GM12891 (cell line): ENCODE results near the gene SULT2B1.

Experiments
- DNase-seq: peaks from one replicate; pipeline ENCODE4 v3.0.0; 2011; ENCODE audit warnings: low spot score; ENCODE audit not compliant: insufficient read length
- FAIRE-seq: peaks from 2 replicates; lab custom pipeline; 2011; peaks lifted over from hg19 to GRCh38; lab: Jason Lieb, UNC
- PAX5 ChIP-seq: IDR thresholded peaks from 2 replicates; pipeline ENCODE4 v1.6.1; 2011; ENCODE audit warnings: low read length, moderate library complexity, mild to moderate bottlenecking; ENCODE audit not compliant: insufficient read depth, severe bottlenecking
- POLR2A ChIP-seq: IDR thresholded peaks from 2 replicates; pipeline ENCODE4 v1.6.1; 2011; ENCODE audit warnings: low read depth, low read length, control low read depth
- POLR2AphosphoS5 ChIP-seq: IDR thresholded peaks from 2 replicates; pipeline ENCODE4 v1.6.1; 2011; ENCODE audit warnings: low read depth, low read length, control low read depth
- POU2F2 ChIP-seq: IDR thresholded peaks from 2 replicates; pipeline ENCODE4 v1.6.1; 2011; ENCODE audit warnings: low read depth, mild to moderate bottlenecking, control low read depth, low read length, moderate library complexity
- SPI1 ChIP-seq: IDR thresholded peaks from 2 replicates; pipeline ENCODE4 v1.6.1; 2011; ENCODE audit warnings: low read depth, low read length, control low read depth
- TAF1 ChIP-seq: IDR thresholded peaks from 2 replicates; pipeline ENCODE4 v1.6.1; 2011; ENCODE audit warnings: low read depth, low read length, control low read depth

Gene SULT2B1

DNA sequence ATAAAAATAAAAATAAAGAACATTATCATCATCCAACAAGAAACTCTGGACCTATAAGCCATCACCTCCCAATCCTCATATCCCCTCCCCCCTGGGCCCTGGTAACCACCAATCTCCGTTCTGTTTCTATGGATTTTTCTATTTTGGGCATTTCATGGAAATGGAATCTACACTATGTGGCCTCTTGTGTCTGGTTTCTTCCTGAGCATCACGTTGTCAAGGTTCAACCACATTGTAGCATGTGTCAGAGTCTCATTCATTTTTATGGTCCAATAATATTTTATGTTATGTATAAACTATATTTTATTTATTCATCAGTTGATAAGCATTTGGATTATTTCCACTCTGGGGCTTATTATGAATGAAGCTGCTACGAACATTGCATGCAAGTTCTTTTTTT, 26.9 kb downstream of the SULT2B1 start:
- TF ChIP-seq TAF1 (no peak), POLR2A (no peak), POLR2AphosphoS5 (no peak), PAX5 (no peak), POU2F2 (no peak), SPI1 (no peak)
- DNase-seq (no peak), FAIRE-seq (no peak)

DNA sequence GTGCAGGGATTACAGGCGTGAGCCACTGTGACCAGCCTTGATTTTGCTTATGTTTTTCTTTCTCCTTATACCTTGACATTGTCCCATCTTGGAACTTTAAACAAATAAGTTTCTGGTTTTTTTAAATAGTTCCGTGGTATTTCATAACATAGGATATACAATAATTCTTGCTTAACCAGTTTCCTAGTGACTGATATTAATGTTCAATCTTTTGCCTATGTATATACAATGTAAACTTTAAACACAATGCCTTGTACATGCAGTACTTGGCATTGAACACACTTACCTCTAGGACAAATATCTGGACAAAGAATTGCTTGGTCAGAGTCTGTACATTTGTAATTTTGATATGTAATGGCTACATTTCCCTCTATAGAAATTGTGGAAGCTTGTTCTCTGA, 30.2 kb downstream of the SULT2B1 start:
- DNase-seq: no peak
- TF ChIP-seq SPI1 (no peak), POU2F2 (no peak), PAX5 (no peak), TAF1 (no peak), POLR2A (no peak), POLR2AphosphoS5 (no peak)
- FAIRE-seq: no peak

DNA sequence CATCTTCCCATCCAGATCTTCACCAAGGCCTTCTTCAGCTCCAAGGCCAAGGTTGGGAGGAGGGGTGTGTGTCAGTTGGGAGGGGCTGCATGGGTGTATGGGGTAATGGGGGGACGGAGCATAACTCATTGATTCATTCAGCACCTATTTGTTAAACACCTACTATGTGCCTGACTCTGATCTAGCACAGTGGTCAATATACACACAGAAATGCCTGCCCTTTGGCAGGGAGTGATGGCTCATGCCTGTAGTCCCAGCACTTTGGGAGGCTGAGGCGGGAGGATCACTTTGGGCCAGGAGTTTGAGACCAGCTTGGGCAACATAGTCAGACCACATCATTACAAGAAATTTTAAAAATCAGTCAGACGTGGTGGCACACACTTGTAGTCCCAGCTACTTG, 35.4 kb downstream of the SULT2B1 start:
- TF ChIP-seq TAF1 (no peak), PAX5 (no peak), POU2F2 (no peak), POLR2AphosphoS5 (no peak), POLR2A (no peak), SPI1 (no peak)
- FAIRE-seq (no peak), DNase-seq (no peak)

DNA sequence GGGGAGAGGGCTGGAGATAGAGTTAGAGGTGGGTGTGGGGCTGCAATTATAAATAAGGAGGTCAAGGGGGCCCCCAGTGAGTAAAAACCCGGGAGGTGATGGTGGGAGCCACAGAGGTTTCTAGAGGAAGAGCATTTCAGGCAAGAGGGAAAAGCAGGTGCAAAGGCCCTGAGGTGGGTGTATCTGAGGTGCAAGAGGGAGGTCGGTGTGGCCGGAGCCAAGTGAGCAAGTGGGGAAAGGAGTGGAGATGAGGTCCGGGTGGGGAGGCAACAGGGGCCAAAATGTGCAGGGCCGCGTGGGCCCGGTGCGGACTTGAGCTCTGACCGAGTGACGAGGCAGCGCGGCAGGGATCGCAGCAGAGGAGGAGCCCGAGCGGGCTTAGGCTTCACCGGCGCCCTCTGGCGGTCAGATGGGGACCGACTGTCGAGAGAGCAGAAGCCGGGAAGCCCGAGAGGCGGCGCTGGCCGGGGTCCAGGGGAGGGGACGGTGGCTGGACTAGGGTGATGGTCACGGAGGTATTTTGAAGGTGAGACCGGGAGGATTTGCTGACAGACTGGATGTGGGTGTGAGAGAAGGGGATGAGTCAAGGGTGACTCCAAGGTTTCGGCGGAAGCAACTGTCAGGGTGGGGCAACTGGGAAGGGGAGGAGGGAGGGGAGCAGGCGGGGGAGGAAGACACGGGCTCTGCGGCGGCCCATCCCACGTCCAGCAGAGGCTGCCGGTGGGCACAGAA, 36.9 kb downstream of the SULT2B1 start:
- FAIRE-seq (peak; percentile 78), DNase-seq (peak; percentile 90)
- TF ChIP-seq POLR2A (no peak), PAX5 (no peak), TAF1 (no peak), SPI1 (no peak), POLR2AphosphoS5 (no peak)

DNA sequence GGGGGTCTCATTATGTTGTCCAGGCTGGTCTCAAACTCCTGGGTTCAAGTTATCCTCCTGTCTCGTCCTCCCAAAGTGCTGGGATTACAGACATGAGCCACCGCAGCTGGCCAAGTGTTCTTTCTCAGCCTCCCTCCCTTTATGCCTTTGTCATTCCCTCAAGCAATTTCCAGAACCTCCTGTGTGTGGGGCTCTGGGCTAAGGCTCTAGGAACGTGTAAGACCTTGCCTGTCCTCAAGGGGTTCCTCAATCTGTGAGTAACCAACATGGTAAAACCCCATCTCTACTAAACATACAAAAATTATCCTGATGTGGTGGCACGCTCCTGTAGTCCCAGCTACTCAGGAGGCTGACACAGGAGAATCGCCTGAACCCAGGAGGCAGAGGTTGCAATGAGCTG, 39.0 kb downstream of the SULT2B1 start:
- TF ChIP-seq POLR2A (no peak), PAX5 (no peak), POU2F2 (no peak), SPI1 (no peak), POLR2AphosphoS5 (no peak), TAF1 (no peak)
- DNase-seq (no peak), FAIRE-seq (no peak)

DNA sequence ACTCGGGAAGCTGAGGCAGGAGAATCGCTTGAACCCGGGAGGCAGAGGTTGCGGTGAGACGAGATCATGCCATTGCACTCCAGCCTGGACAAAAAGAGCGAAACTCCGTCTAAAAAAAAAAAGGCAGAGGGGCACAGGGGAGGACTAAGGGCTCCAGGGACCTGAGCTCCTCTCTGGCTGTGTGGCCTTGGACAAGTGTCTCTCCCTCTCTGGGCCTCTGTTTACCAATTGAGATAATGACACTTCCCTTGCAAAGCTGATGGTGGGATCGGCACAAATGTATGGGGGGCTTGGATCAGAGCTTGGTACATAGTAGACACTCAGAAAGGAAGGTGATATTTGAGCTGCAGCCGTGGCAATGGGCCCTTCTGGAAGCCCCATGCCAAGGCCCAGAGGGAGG, 43.2 kb downstream of the SULT2B1 start:
- no peak for DNase-seq
- no peak for FAIRE-seq
- no peak for TF ChIP-seq PAX5
- TF ChIP-seq TAF1: no peak
- TF ChIP-seq POLR2A: no peak
- no peak for TF ChIP-seq SPI1
- no peak for TF ChIP-seq POLR2AphosphoS5
- TF ChIP-seq POU2F2: no peak

DNA sequence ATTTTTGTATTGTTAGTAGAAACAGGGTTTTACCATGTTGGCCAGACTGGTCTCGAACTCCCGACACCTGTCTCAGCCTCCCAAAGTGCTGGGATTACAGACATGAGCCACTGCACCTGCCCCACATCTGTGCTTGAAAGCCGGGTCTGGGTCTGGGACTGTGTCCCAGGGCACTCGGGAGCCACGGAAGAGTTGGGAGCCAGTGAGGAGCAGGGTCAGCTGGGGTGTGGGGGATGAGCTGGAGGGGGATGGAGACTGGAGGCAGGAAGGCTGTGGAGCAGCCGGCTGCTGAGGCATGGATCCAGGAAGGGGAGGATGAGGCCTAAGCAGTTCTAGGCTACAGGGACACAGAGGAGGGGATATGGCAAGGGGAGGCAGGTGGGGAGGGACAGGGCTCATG, 43.9 kb downstream of the SULT2B1 start:
- TF ChIP-seq TAF1 (no peak), POLR2AphosphoS5 (no peak), SPI1 (no peak), PAX5 (no peak), POLR2A (no peak), POU2F2 (no peak)
- FAIRE-seq (no peak), DNase-seq (no peak)

DNA sequence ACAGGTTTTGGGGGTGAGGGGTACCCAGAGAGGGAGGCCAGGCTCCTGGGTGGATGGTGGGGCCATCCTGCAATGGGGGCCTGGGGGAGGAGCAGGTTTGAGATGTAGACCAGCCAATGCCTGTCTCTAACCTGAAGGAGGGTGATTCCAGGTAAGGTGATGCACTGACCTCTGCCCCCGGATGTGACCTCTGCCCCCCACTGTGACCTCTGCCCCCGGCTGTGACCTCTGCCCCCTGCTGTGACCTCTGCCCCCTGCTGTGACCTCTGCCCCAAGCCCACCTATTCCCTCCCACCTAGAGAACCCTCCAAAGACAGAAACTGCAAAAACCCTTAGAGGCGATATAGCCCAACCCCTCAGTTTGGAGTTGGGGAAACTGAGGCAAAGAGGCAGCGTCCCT, 44.3 kb downstream of the SULT2B1 start:
- TF ChIP-seq SPI1: no peak
- TF ChIP-seq POLR2A: no peak
- no peak for TF ChIP-seq TAF1
- TF ChIP-seq POLR2AphosphoS5: no peak
- no peak for TF ChIP-seq PAX5
- TF ChIP-seq POU2F2: no peak
- no peak for FAIRE-seq
- no peak for DNase-seq

DNA sequence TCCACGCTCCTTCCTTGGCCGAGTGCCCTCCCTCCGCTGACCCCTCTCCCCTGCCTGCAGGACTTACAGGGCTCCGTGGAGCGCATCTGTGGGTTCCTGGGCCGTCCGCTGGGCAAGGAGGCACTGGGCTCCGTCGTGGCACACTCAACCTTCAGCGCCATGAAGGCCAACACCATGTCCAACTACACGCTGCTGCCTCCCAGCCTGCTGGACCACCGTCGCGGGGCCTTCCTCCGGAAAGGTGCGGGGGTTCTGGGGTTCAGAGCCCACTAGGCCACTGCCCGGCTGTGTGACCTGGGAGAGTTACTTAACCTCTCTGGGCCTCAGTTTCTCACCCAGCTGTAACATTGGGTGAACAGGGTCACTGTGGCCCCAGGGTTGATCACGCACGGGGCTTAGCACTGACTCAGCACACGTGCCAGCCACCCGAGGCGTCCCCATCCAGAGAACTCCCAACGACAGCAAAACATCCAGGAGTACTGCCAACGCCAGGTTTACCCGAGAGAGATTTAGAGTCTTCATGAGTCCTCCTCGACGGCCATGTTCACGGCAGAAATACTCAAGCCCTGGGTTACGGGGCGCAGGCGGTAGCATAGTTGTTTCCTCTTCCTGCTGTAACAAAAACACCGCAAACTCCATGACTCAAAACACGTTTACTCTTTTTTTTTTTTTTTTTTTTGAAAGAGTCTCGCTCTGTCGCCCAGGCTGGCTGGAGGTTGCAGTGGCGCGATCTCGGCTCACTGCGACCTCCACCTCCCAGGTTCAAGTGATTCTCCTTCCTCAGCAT, 44.9 kb downstream of the SULT2B1 start:
- no peak for TF ChIP-seq PAX5
- no peak for TF ChIP-seq POLR2A
- TF ChIP-seq TAF1: no peak
- no peak for TF ChIP-seq POU2F2
- DNase-seq (no peak), FAIRE-seq (no peak)

DNA sequence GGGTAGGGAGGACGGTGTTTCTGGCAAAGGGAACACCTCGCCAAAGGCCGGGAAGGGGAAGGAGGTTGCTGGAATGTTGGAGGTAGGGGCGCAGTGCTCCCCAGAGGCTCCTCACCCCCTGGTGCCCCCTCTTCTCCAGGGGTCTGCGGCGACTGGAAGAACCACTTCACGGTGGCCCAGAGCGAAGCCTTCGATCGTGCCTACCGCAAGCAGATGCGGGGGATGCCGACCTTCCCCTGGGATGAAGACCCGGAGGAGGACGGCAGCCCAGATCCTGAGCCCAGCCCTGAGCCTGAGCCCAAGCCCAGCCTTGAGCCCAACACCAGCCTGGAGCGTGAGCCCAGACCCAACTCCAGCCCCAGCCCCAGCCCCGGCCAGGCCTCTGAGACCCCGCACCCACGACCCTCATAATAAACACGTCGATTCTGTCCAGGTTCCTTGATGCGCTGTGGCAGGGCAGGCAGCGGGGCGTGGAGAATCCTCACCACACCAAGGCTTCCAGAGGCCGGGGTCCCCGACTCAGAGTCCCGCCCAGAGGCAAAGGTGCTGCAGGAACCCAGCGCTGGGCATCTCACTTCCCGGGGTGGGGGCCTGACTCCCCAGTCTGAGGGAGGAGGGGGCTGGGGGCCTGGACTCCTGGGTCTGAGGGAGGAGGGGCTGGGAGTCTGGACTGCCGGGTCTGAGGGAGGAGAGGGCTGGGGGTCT, 47.2 kb downstream of the SULT2B1 start:
- FAIRE-seq (no peak), DNase-seq (no peak)
- TF ChIP-seq POLR2AphosphoS5 (no peak), TAF1 (no peak), POU2F2 (no peak), PAX5 (no peak), SPI1 (no peak), POLR2A (no peak)
